Measurements from ENCODE around the gene IRAK3.
"Not testable (repeated sequence)": the region's sequence is repeated elsewhere in the genome, so short reads cannot be mapped to it uniquely, and the experiment has no call there.

IRAK3 gene

GRCh38 chr12:66210840-66211239 is 21.8 kb downstream of the IRAK3 start:
- no peak for DNase-seq (ENCODE audit: low read depth in 2 of 2)

- DNase-seq (ENCODE audit: low read depth in 2 of 2): not testable (repeated sequence)
Observed at GRCh38 chr12:66211573-66211972, 22.6 kb downstream of the IRAK3 start.

- DNase-seq (ENCODE audit: low read depth in 2 of 2): not testable (repeated sequence)
Observed at GRCh38 chr12:66213011-66213410, 24.0 kb downstream of the IRAK3 start.

- DNase-seq (ENCODE audit: low read depth in 2 of 2): no peak
Observed at GRCh38 chr12:66217342-66217917, 28.4 kb downstream of the IRAK3 start.

- no peak for DNase-seq (ENCODE audit: low read depth in 2 of 2)
Observed at GRCh38 chr12:66228462-66228861, 39.4 kb downstream of the IRAK3 start.

- DNase-seq (ENCODE audit: low read depth in 2 of 2): no peak
Observed at GRCh38 chr12:66232263-66232662, 43.2 kb downstream of the IRAK3 start.

GRCh38 chr12:66234037-66234693 is 45.2 kb downstream of the IRAK3 start:
- DNase-seq (ENCODE audit: low read depth in 2 of 2): not testable (repeated sequence)

GRCh38 chr12:66234773-66235625 is 46.0 kb downstream of the IRAK3 start:
- DNase-seq (ENCODE audit: low read depth in 2 of 2): not testable (repeated sequence)

- DNase-seq (ENCODE audit: low read depth in 2 of 2): no peak
Observed at GRCh38 chr12:66235626-66236281, 46.7 kb downstream of the IRAK3 start.

GRCh38 chr12:66236282-66236675 is 47.3 kb downstream of the IRAK3 start:
- not testable (repeated sequence) for DNase-seq (ENCODE audit: low read depth in 2 of 2)

- no peak for DNase-seq (ENCODE audit: low read depth in 2 of 2)
Observed at GRCh38 chr12:66236969-66237368, 48.0 kb downstream of the IRAK3 start.

GRCh38 chr12:66237505-66238175 is 48.6 kb downstream of the IRAK3 start:
- no peak for DNase-seq (ENCODE audit: low read depth in 2 of 2)

GRCh38 chr12:66239295-66239694 is 50.3 kb downstream of the IRAK3 start:
- no peak for DNase-seq (ENCODE audit: low read depth in 2 of 2)

- no peak for DNase-seq (ENCODE audit: low read depth in 2 of 2)
Observed at GRCh38 chr12:66240096-66240820, 51.2 kb downstream of the IRAK3 start.

- no peak for DNase-seq (ENCODE audit: low read depth in 2 of 2)
Observed at GRCh38 chr12:66241061-66242043, 52.3 kb downstream of the IRAK3 start.

- no peak for DNase-seq (ENCODE audit: low read depth in 2 of 2)
Observed at GRCh38 chr12:66242311-66242710, 53.3 kb downstream of the IRAK3 start.

- DNase-seq (ENCODE audit: low read depth in 2 of 2): no peak
Observed at GRCh38 chr12:66243911-66244310, 54.9 kb downstream of the IRAK3 start.

- DNase-seq (ENCODE audit: low read depth in 2 of 2): no peak
Observed at GRCh38 chr12:66244446-66244845, 55.4 kb downstream of the IRAK3 start.

GRCh38 chr12:66247741-66248140 is 58.7 kb downstream of the IRAK3 start:
- no peak for DNase-seq (ENCODE audit: low read depth in 2 of 2)

GRCh38 chr12:66251049-66251448 is 62.0 kb downstream of the IRAK3 start:
- no peak for DNase-seq (ENCODE audit: low read depth in 2 of 2)

Measured in stimulated activated CD8-positive, alpha-beta memory T cell treated with anti-CD3 and anti-CD28 coated beads, Interleukin-2, amount 100 ng/mL, for 1 hour (primary cell).